Skeletal muscle cell (primary cell): ENCODE data around the gene NSUN4.
A peak's percentile ranks its signal among the peaks of the same experiment; 100 is the strongest.
"Not testable (repeated sequence)": the region's sequence is repeated elsewhere in the genome, so short reads cannot be mapped to it uniquely, and the experiment has no call there.

Experiments
- DNase-seq: peaks from one replicate; pipeline ENCODE4 v3.0.0-alpha.2; 2010; ENCODE audit warnings: low read depth
- H3K4me3 ChIP-seq: 2 replicates; pipeline ENCODE4 v1.5.1; 2011; ENCODE audit warnings: low read depth, mild to moderate bottlenecking, control low read depth, low read length, moderate library complexity

Gene NSUN4

GRCh38 chr1:46322191-46322590 lies 18.4 kb upstream of the NSUN4 start:
- not testable (repeated sequence) for DNase-seq

GRCh38 chr1:46325285-46326076 lies 15.1 kb upstream of the NSUN4 start:
- not testable (repeated sequence) for DNase-seq, H3K4me3 ChIP-seq

More at GRCh38 chr1:46322191-46322590, 18.4 kb upstream of the NSUN4 start:
- H3K4me3 ChIP-seq = not testable (repeated sequence)

GRCh38 chr1:46328182-46328581 lies 12.4 kb upstream of the NSUN4 start:
- not testable (repeated sequence) for DNase-seq, H3K4me3 ChIP-seq

- H3K4me3 ChIP-seq, DNase-seq: not testable (repeated sequence)
Observed at GRCh38 chr1:46329807-46330206, 10.8 kb upstream of the NSUN4 start.

GRCh38 chr1:46330381-46330780 lies 10.2 kb upstream of the NSUN4 start:
- not testable (repeated sequence) for DNase-seq, H3K4me3 ChIP-seq

- DNase-seq, H3K4me3 ChIP-seq: not testable (repeated sequence)
Observed at GRCh38 chr1:46331786-46332540, 8.6 kb upstream of the NSUN4 start.

- no peak for DNase-seq
- no peak overlapping the region for H3K4me3 ChIP-seq
Observed at GRCh38 chr1:46333300-46334029, 7.1 kb upstream of the NSUN4 start.

GRCh38 chr1:46334030-46334384 lies 6.6 kb upstream of the NSUN4 start:
- DNase-seq = no peak
- no peak overlapping the region for H3K4me3 ChIP-seq

- no peak overlapping the region for H3K4me3 ChIP-seq
- DNase-seq = no peak
Observed at GRCh38 chr1:46335081-46335480, 5.5 kb upstream of the NSUN4 start.

- DNase-seq, H3K4me3 ChIP-seq: not testable (repeated sequence)
Observed at GRCh38 chr1:46337409-46337808, 3.2 kb upstream of the NSUN4 start.

GRCh38 chr1:46341222-46342083 lies 846 bp downstream of the NSUN4 start:
- H3K4me3 ChIP-seq = peak overlapping the region; percentile 83
- DNase-seq = no peak

- no peak overlapping the region for H3K4me3 ChIP-seq
- DNase-seq = no peak
Observed at GRCh38 chr1:46342084-46342656, 1.6 kb downstream of the NSUN4 start.

GRCh38 chr1:46342677-46343350 lies 2.2 kb downstream of the NSUN4 start:
- H3K4me3 ChIP-seq = no peak overlapping the region
- DNase-seq = no peak

- no peak overlapping the region for H3K4me3 ChIP-seq
- DNase-seq = no peak
Observed at GRCh38 chr1:46343351-46343695, 2.7 kb downstream of the NSUN4 start.

- no peak overlapping the region for H3K4me3 ChIP-seq
- no peak for DNase-seq
Observed at GRCh38 chr1:46343705-46344104, 3.1 kb downstream of the NSUN4 start.

- no peak overlapping the region for H3K4me3 ChIP-seq
- DNase-seq = no peak
Observed at GRCh38 chr1:46344481-46344880, 3.9 kb downstream of the NSUN4 start.

- no peak for DNase-seq
- H3K4me3 ChIP-seq = no peak overlapping the region
Observed at GRCh38 chr1:46345281-46345680, 4.7 kb downstream of the NSUN4 start.

GRCh38 chr1:46352363-46352762 lies 11.8 kb downstream of the NSUN4 start:
- no peak for DNase-seq
- no peak overlapping the region for H3K4me3 ChIP-seq
